Upper lobe of left lung (tissue), 6 donors: Measurements from ENCODE around the gene WDPCP. TPM values are rescaled to one million over a fixed set of nuclear protein-coding genes. Genes with fewer than 3 reads are reported as not detected.
"Not testable (repeated sequence)": the region's sequence is repeated elsewhere in the genome, so short reads cannot be mapped to it uniquely, and the experiment has no call there.

ENCODE experiments used
- ATAC-seq, 2 donors: fragments of 200-7000 bp; cut with Tn5 transposase; one replicate each; pipeline ENCODE4 v1.9.1; 2022; ENCODE audit warnings: mild to moderate bottlenecking in 2 of 2, moderate library complexity in 2 of 2; ENCODE audit not compliant: low FRiP score in 2 of 2
- DNase-seq, 2 donors: peaks; one replicate each; pipeline ENCODE4 v3.0.0-alpha.2; 2019 to 2020
- H3K27ac ChIP-seq, 4 donors: fragments of 200-600 bp; sonication (generic); one replicate each; pipeline ENCODE4 v1.5.1; 2016 to 2019
- H3K27me3 ChIP-seq, 4 donors: fragments of 200-600 bp; sonication (generic); one replicate each; pipeline ENCODE4 v1.5.1; 2017 to 2019
- H3K36me3 ChIP-seq, 4 donors: fragments of 200-600 bp; sonication (generic); one replicate each; pipeline ENCODE4 v1.5.1; 2016 to 2019
- H3K4me1 ChIP-seq, 4 donors: fragments of 200-600 bp; sonication (generic); one replicate each; pipeline ENCODE4 v1.5.1; 2018 to 2019
- H3K4me3 ChIP-seq, 4 donors: fragments of 200-600 bp; sonication (generic); one replicate each; pipeline ENCODE4 v1.5.1; 2017 to 2019; ENCODE audit warnings: mild to moderate bottlenecking in 2 of 4, moderate library complexity in 1 of 4
- H3K9me3 ChIP-seq, 4 donors: fragments of 200-600 bp; sonication (generic); one replicate each; pipeline ENCODE4 v1.5.1; 2018 to 2019
- EP300 ChIP-seq, 4 donors: sonication (generic); formaldehyde crosslinking; IDR thresholded peaks; one replicate each; pipeline ENCODE4 v1.5.1; 2017; ENCODE audit warnings: antibody characterized with exemption in 4 of 4, control low read depth in 2 of 4
- POLR2A ChIP-seq, 4 donors: fragments of 450-650 bp; IDR thresholded peaks; one replicate each; pipeline ENCODE4 v1.5.1; 2016 to 2017; ENCODE audit warnings: antibody characterized with exemption in 4 of 4, mild to moderate bottlenecking in 2 of 4
- POLR2AphosphoS5 ChIP-seq, 2 donors: sonication (generic); formaldehyde crosslinking; IDR thresholded peaks; one replicate each; pipeline ENCODE4 v1.5.1; 2017; ENCODE audit warnings: antibody characterized with exemption in 2 of 2
- WGBS, 2 donors: methylation state at CpG; one replicate each; pipeline ENCODE4 v1.1.5; 2017 to 2018; 5-methylcytosine and 5-hydroxymethylcytosine counted together
- total RNA-seq, 6 donors: library from RNA; depleted of rRNA in 4 of 6; stranded (reverse); fragments of >200 nt in 4 of 6; gene quantifications; one replicate each; pipeline versions ENCODE4 v1.1.0 to v1.2.1, GENCODE V29; 2016 to 2021
- TF ChIP-seq, protein P1 (sequence below), 6 experiments: fragments of 450-650 bp in 4 of 6; fragments of 200-600 bp in 2 of 6; sonication (generic) in 2 of 6; IDR thresholded peaks; one replicate each; pipeline ENCODE4 v1.5.1; 2016 to 2019; ENCODE audit warnings: antibody characterized with exemption in 6 of 6
- donor health status: DM: no; HTN: no; CAD: no; lungs with moderate emphysema.
- donor health status: DM: no; HTN: yes; CAD: no; lungs with severe emphysema.

The WDPCP gene
- total RNA-seq, 6 donors from 2014 or later = 9.3 to 20.8 (median 11.5) TPM

DNA sequence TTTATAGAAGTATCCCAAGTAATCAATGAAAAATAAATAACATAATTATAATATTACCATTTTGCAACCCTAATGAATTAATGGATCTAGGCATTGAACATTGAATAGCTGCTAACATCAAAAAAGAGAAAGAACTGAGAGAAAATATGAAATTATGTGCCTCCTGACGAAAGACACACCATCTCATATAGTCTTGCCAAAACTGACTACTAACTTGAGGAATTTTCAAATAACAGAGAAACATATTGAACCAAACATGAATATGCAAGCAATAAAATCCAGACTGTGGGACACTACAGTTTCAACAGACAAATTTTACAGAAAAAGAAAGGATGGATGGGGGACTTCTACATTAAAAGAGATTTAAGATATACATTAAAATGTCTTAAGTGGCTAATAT lies 165.7 kb downstream of the WDPCP start:
- DNase-seq (no peak), ATAC-seq (no peak)
- TF ChIP-seq POLR2A (IDR thresholded peaks at IDR 0.05) (no peak), POLR2AphosphoS5 (IDR thresholded peaks at IDR 0.05) (no peak), EP300 (IDR thresholded peaks at IDR 0.05) (no peak)
- TF ChIP-seq, protein P1, sequence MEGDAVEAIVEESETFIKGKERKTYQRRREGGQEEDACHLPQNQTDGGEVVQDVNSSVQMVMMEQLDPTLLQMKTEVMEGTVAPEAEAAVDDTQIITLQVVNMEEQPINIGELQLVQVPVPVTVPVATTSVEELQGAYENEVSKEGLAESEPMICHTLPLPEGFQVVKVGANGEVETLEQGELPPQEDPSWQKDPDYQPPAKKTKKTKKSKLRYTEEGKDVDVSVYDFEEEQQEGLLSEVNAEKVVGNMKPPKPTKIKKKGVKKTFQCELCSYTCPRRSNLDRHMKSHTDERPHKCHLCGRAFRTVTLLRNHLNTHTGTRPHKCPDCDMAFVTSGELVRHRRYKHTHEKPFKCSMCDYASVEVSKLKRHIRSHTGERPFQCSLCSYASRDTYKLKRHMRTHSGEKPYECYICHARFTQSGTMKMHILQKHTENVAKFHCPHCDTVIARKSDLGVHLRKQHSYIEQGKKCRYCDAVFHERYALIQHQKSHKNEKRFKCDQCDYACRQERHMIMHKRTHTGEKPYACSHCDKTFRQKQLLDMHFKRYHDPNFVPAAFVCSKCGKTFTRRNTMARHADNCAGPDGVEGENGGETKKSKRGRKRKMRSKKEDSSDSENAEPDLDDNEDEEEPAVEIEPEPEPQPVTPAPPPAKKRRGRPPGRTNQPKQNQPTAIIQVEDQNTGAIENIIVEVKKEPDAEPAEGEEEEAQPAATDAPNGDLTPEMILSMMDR (IDR thresholded peaks at IDR 0.05) = no peak
- H3K27me3 ChIP-seq = no peaks in the 10 kb centered on the region
- 78 to 88% methylated on average over 1 of the region's 1 CpG for WGBS, 2 donors
- no peaks in the 10 kb centered on the region for H3K4me1 ChIP-seq
- H3K27ac ChIP-seq = no peak overlapping the region
- H3K4me3 ChIP-seq = no peak overlapping the region
- no peaks in the 10 kb centered on the region for H3K9me3 ChIP-seq
- no peaks in the 10 kb centered on the region for H3K36me3 ChIP-seq

DNA sequence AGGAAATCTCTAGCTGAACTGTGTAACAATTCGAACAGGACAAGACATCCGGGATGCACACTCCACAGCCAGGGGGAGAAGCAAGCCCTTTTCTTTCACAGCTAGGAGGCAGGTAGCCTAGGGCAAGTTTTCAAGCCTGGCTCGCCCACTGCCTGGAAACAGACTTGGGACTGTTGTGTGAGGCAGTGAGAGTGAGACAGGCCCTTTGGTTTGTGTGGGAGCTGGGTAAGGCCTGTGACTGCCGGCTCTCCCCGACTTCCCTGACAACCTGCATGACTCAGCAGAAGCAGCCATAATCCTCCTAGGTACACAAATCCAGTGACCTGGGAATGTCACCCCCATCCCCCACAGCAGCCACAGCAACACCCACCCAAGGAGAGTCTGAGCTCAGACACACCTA lies 179.7 kb downstream of the WDPCP start:
- ATAC-seq = no peak
- 89 to 100% methylated on average over 4 to 5 of the region's 5 CpGs for WGBS, 2 donors
- Histone ChIP-seq H3K4me1 (no peaks in the 10 kb centered on the region), H3K36me3 (peaks cover 0 to 8% (median 0%) of the 10 kb centered on the region in 4 donors), H3K4me3 (no peak overlapping the region), H3K27me3 (no peaks in the 10 kb centered on the region), H3K9me3 (no peaks in the 10 kb centered on the region), H3K27ac (no peak overlapping the region)
- no peak for DNase-seq
- TF ChIP-seq POLR2A (IDR thresholded peaks at IDR 0.05) (no peak), POLR2AphosphoS5 (IDR thresholded peaks at IDR 0.05) (no peak), EP300 (IDR thresholded peaks at IDR 0.05) (no peak)
- TF ChIP-seq, protein P1 (IDR thresholded peaks at IDR 0.05) = no peak

DNA sequence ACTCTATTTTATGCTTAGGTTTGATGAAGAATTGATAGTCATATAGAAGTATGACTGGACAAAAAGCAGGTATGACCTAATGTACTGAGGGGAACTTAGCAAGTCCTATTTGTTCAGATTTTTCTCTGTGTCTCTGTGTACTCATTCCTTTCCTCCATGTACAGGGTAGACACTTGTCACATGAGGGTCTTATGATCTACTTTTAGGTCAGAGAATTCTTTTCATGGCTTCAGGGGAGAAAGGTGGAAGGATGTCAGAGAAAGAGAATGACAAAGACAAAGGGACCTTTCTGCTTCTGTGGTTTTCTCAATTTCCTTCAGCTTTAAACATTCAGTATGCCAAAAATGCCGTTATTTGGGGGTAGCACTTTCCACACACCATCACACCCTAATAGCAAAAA lies 181.6 kb downstream of the WDPCP start:
- Histone ChIP-seq H3K9me3 (no peaks in the 10 kb centered on the region), H3K27me3 (no peaks in the 10 kb centered on the region), H3K4me3 (no peak overlapping the region), H3K36me3 (peaks cover 0 to 8% (median 0%) of the 10 kb centered on the region in 4 donors), H3K4me1 (no peaks in the 10 kb centered on the region), H3K27ac (no peak overlapping the region)
- TF ChIP-seq POLR2A (IDR thresholded peaks at IDR 0.05) = no peak
- TF ChIP-seq, protein P1 (IDR thresholded peaks at IDR 0.05) = no peak
- TF ChIP-seq EP300 (IDR thresholded peaks at IDR 0.05) = no peak
- no peak for TF ChIP-seq POLR2AphosphoS5 (IDR thresholded peaks at IDR 0.05)
- DNase-seq = no peak
- no peak for ATAC-seq
- 72 to 79% methylated on average over 1 of the region's 1 CpG for WGBS, 2 donors

DNA sequence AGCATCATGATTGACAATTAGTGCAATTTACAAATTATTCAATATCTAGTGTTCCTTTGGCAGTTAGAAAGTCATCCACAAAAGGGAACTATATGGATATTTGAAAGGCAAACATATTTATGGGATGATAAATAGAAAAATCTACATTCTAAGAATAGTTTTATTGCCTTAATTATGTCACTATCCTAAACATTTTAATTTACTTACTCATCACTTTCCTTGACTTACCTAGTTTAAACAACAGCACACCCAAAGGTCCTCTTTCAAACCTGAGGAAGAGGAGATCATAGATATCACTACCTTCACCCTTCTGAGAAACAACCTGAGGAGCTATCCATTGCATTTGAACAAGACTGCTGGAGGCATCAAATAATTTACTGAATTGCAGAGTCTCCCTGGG lies 184.5 kb downstream of the WDPCP start:
- H3K36me3 ChIP-seq = peaks cover 0 to 8% (median 0%) of the 10 kb centered on the region in 4 donors
- no peak for ATAC-seq
- no peak overlapping the region for H3K4me3 ChIP-seq
- no peaks in the 10 kb centered on the region for H3K9me3 ChIP-seq
- no peak overlapping the region for H3K27ac ChIP-seq
- H3K4me1 ChIP-seq = no peaks in the 10 kb centered on the region
- TF ChIP-seq POLR2A (IDR thresholded peaks at IDR 0.05) (no peak), EP300 (IDR thresholded peaks at IDR 0.05) (no peak), POLR2AphosphoS5 (IDR thresholded peaks at IDR 0.05) (no peak)
- TF ChIP-seq, protein P1 (IDR thresholded peaks at IDR 0.05) = no peak
- H3K27me3 ChIP-seq = no peaks in the 10 kb centered on the region
- DNase-seq = no peak

DNA sequence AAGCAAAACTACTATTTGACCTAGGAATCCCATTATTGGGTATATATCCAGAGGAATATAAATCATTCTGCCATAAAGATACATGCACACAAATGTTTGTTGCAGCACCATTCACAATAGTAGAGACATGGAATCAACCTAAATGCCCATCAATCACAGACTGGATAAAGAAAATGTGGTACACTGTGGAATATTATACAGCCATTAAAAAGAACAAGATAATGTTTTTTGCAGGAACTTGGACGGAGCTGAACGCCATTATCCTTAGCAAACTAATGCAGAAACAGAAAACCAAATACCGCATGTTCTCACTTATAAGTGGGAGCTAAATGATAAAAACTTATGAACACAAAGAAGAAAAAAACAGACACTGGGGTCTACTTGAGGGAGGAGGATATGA lies 185.4 kb downstream of the WDPCP start:
- ATAC-seq = not testable (repeated sequence)
- WGBS, 2 donors = 96 to 97% methylated on average over 3 of the region's 3 CpGs

More for the DNA sequence above, 185.4 kb downstream of the WDPCP start:
- H3K9me3 ChIP-seq, H3K36me3 ChIP-seq, H3K4me3 ChIP-seq, H3K27me3 ChIP-seq, H3K4me1 ChIP-seq, H3K27ac ChIP-seq, DNase-seq: not testable (repeated sequence)
